Measurements from ENCODE around the gene KCNJ15.

Gene KCNJ15

GRCh38 chr21:38268864-38269575, 12.2 kb downstream of the KCNJ15 start:
- DNase-seq = no peak

DNA sequence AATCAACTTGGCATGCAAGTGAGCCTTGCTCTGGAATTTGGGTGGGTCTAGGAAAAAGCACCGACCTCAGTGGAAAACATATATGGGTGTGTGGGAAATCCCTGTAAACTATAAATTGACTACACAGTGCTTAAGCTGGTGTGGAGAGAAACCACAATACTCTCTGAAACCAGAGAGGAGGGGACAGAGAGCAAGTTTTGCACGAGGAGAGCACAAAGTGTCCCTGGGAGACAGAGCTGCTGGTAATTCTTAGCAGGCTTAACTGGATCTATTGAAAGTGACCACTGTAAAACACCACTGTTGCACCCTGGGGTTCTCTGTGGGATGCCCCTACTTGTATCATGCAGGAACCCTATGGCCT, 12.8 kb downstream of the KCNJ15 start:
- DNase-seq = no peak

- DNase-seq = no peak
These were observed 15.4 kb downstream of the KCNJ15 start for GRCh38 chr21:38272215-38272614.

GRCh38 chr21:38273745-38274542, 17.2 kb downstream of the KCNJ15 start:
- peak; percentile 9 to 35 for DNase-seq

GRCh38 chr21:38277501-38278131, 20.8 kb downstream of the KCNJ15 start:
- DNase-seq = peak; percentile 20 to 77

GRCh38 chr21:38280454-38280853, 23.7 kb downstream of the KCNJ15 start:
- DNase-seq = no peak

DNA sequence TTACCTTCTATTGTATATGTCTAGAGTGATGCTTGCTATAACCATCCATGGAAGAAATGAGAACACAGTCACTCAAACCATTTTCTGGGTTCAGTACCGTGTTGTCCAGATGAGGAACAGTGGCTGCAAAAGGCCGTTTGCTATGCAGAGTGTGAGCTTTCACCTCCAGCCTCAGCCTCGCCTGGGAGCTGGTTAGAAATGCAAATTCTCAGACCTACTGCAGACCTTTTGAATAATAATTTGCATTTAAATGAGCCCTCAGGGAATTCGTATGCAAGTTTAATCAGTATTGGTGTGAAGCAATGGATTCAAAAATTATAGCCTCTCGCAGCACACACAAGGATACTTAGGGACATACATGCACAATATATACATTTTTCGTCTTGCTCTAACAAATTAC, 24.1 kb downstream of the KCNJ15 start:
- DNase-seq = no peak

GRCh38 chr21:38282921-38283320, 26.1 kb downstream of the KCNJ15 start:
- DNase-seq = no peak

GRCh38 chr21:38284216-38284615, 27.4 kb downstream of the KCNJ15 start:
- no peak for DNase-seq

DNA sequence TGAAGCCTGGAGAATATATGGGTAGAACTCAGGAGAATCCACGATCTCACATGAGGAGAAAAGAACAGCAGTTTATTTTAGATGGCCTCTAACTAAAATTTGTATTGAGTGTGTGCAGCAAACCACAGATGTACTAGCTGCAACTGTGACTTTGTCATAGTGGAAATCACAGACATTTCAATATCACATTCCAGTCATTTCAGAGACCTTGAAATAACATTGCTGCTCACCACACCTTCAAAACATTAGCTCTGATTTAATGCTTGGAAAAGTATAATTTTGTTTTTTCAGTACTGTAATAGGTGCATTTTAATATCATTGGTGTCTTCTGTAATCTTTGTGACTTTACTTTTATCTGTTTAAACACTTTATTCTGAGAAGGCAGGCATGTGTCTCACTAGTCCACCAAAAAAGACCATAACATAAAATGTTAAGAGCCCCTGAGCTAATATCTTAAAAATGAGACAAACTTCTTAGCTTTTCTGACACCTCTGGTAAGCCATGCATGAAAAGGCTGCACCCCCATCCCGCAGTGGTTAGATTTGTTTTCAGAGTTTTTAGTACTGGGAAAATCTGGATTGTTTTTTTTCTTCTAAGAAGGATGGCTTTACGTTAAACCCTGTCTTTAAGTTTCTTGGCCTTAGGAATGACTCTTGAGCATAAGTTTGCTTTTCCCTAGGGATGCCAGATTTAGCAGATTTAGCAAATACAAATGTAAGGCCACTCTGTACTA, 30.1 kb downstream of the KCNJ15 start:
- no peak for DNase-seq

DNA sequence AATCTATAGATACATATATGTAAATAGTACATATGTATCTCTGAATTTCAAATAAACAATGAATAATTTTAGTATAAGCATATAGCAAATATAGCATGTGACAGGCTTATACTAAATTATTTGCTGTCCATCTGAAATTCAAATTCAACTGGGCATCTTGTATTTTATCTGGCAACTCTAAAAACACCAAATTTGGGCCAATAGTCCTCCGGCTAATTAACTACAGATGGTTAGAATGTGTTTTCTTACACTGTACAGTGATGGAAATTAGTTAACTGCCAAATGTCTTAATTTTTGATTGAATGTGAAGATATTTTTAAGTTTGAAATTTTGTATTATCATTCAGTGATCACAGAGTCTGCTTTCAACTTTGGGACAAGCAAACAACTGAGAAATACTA, 30.7 kb downstream of the KCNJ15 start:
- DNase-seq = no peak

GRCh38 chr21:38289705-38290485, 33.1 kb downstream of the KCNJ15 start:
- peak; percentile 31 to 82 for DNase-seq

- DNase-seq = no peak
These were observed 34.0 kb downstream of the KCNJ15 start for GRCh38 chr21:38290809-38291208.

DNA sequence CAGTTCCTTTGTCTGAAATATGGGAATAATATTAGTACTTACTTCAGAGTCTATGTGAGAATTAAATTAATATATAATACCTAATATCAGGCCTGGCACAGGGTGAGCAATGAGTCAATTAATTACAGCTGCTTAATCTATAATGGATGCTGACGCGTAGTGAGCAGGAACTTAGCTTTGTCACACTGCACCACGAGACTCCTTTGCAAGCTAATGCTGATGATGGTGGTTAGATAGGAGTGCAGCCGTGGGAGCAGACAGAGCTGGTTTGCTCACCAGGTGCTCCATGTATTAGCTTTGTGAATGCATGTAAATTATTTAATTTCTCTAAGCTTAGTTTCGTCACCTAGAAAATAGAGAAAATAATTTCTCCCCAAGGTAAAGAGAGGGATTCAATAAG, 35.1 kb downstream of the KCNJ15 start:
- no peak for DNase-seq

- no peak for DNase-seq
These were observed 36.3 kb downstream of the KCNJ15 start for GRCh38 chr21:38293113-38293512.

- no peak for DNase-seq
These were observed 37.0 kb downstream of the KCNJ15 start for GRCh38 chr21:38293765-38294164.

- DNase-seq = no peak
These were observed 37.8 kb downstream of the KCNJ15 start for GRCh38 chr21:38294609-38295008.

- no peak for DNase-seq
These were observed 39.4 kb downstream of the KCNJ15 start for GRCh38 chr21:38295997-38296764.

DNA sequence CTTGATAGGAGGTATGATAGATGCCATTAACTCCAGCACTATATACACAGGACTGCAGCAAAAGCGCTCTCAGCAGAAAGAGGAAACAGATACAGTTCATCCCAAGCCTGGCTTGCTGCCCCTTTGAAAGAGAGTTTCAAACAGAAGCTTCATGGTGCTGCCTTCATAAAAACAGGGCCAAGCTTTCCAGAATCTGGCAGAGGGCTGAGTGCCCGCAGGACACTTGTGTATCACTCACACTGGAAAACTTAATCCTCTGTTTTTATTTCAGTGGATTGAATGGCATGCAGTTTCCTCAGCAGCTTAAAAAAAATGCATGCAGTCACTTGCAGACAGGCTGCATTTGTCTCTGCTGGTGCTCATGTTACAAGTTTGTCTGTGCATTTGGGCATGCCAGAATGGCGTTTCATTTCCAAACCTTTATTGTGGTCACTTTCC, 40.4 kb downstream of the KCNJ15 start:
- no peak for DNase-seq

DNA sequence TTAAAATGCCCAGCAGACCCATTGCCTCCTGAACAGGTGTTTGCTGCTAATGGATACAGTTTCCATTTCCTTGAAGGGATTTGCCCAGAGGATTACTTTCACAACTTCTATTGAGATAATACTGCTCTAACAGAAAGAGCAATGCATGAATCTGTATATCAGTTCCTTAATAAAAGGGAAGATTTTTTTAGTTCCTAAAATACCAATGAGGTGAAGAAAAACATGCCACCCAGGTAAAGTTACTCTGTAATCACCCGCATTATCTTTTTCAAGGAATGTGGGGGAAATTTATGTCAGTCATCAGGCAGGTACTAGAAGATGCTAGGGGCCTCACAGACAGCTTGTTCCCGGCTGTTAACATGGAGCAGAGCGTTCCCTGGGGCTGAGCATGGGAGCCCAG, 41.1 kb downstream of the KCNJ15 start:
- DNase-seq = no peak

DNA sequence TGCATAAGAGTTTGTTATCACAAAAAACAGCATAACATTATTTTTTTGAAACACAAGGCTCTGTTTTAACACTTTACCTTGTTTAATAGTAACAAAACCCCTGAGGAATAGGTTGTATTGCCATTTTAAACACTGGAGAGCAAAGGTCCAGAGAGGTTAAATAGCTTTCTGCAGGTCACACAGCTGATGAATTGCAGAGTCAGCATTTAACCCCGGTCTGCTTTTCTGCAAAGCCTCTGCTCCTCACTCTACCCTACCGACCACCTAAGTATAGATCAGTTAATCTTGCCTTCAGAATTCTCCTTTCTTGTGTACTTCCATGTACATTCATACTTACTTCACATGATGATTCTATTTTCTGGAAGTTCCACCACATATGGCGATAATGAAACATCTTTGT, 42.0 kb downstream of the KCNJ15 start:
- no peak for DNase-seq

DNA sequence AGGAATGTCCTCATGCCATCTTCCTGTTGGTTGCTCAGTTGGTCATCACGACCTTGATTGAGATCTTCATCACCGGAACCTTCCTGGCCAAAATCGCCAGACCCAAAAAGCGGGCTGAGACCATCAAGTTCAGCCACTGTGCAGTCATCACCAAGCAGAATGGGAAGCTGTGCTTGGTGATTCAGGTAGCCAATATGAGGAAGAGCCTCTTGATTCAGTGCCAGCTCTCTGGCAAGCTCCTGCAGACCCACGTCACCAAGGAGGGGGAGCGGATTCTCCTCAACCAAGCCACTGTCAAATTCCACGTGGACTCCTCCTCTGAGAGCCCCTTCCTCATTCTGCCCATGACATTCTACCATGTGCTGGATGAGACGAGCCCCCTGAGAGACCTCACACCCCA, 42.9 kb downstream of the KCNJ15 start:
- no peak for DNase-seq

Measured in CD4-positive, alpha-beta T cell treated with Interleukin-4 for 1 hour (primary cell).